Endometrial microvascular endothelial cells (primary cell): Measurements from ENCODE around the gene TSPEAR. TPM values are rescaled to one million over a fixed set of nuclear protein-coding genes. Genes with fewer than 3 reads are reported as not detected.
"Not testable (repeated sequence)": the region's sequence is repeated elsewhere in the genome, so short reads cannot be mapped to it uniquely, and the experiment has no call there.

Experiments
- in situ Hi-C: cut with HindIII; loops from 2 replicates; pipeline ENCODE4 v1.10.0; 2017; ENCODE audit warnings: low sequenced_read_pairs, low pct_unique_long_range_greater_than_20kb; ENCODE audit errors: inconsistent ontology term
- total RNA-seq: library from RNA; depleted of rRNA; stranded (reverse); fragments of >200 nt; gene quantifications from one replicate; pipeline ENCODE4 v1.2.3, GENCODE V29; 2015; ENCODE audit errors: inconsistent ontology term

The TSPEAR gene
- total RNA-seq, 1 donor from 2014 or later, result not detected

GRCh38 chr21:44480200-44481053 is 230.9 kb downstream of the TSPEAR start:
- in situ Hi-C loops, result no loop called here

- in situ Hi-C loops, result not testable (repeated sequence)
These were observed 231.7 kb downstream of the TSPEAR start for GRCh38 chr21:44479556-44480199.

GRCh38 chr21:44478801-44479167 is 232.6 kb downstream of the TSPEAR start:
- in situ Hi-C loops, result no loop called here

- in situ Hi-C loops, result no loop called here
These were observed 233.1 kb downstream of the TSPEAR start for GRCh38 chr21:44478124-44478800.

GRCh38 chr21:44477712-44478111 is 233.7 kb downstream of the TSPEAR start:
- in situ Hi-C loops, result no loop called here

- in situ Hi-C loops, result no loop called here
These were observed 234.2 kb downstream of the TSPEAR start for GRCh38 chr21:44477131-44477530.

- in situ Hi-C loops, result no loop called here
These were observed 236.0 kb downstream of the TSPEAR start for GRCh38 chr21:44475266-44475845.

- in situ Hi-C loops, result no loop called here
These were observed 237.3 kb downstream of the TSPEAR start for GRCh38 chr21:44473915-44474555.

- in situ Hi-C loops, result no loop called here
These were observed 239.4 kb downstream of the TSPEAR start for GRCh38 chr21:44471996-44472395.

- in situ Hi-C loops, result no loop called here
These were observed 240.0 kb downstream of the TSPEAR start for GRCh38 chr21:44471341-44471740.

GRCh38 chr21:44467859-44468195 is 243.5 kb downstream of the TSPEAR start:
- in situ Hi-C loops, result no loop called here

GRCh38 chr21:44466996-44467858 is 244.1 kb downstream of the TSPEAR start:
- in situ Hi-C loops, result no loop called here

- in situ Hi-C loops, result no loop called here
These were observed 244.9 kb downstream of the TSPEAR start for GRCh38 chr21:44466351-44466954.

GRCh38 chr21:44464351-44464750 is 247.0 kb downstream of the TSPEAR start:
- in situ Hi-C loops, result no loop called here

GRCh38 chr21:44463724-44464123 is 247.6 kb downstream of the TSPEAR start:
- in situ Hi-C loops, result no loop called here

- in situ Hi-C loops, result no loop called here
These were observed 248.6 kb downstream of the TSPEAR start for GRCh38 chr21:44462834-44463200.

GRCh38 chr21:44462086-44462833 is 249.1 kb downstream of the TSPEAR start:
- in situ Hi-C loops, result no loop called here
